T-helper 1 cell treated with Interleukin-12 subunit alpha and Interleukin-12 subunit beta and Interleukin-4 antibody, amounts not matched to agents 30 ng/mL and 1 ng/mL, for 36 hours (primary cell): ENCODE results near the gene INSM1. TPM values are rescaled to one million over a fixed set of nuclear protein-coding genes. Genes with fewer than 3 reads are reported as not detected.
"Not testable (repeated sequence)": the region's sequence is repeated elsewhere in the genome, so short reads cannot be mapped to it uniquely, and the experiment has no call there.

ENCODE experiments used
- intact Hi-C: fragments of 100-400 bp; cut with micrococcal nuclease; formaldehyde crosslinking; loops from one replicate; pipeline ENCODE4 v1.15.1; 2024
- total RNA-seq: library from RNA; stranded (reverse); gene quantifications from 2 replicates; pipeline ENCODE4 v1.2.3, GENCODE V29; 2022

The INSM1 gene, protein sequence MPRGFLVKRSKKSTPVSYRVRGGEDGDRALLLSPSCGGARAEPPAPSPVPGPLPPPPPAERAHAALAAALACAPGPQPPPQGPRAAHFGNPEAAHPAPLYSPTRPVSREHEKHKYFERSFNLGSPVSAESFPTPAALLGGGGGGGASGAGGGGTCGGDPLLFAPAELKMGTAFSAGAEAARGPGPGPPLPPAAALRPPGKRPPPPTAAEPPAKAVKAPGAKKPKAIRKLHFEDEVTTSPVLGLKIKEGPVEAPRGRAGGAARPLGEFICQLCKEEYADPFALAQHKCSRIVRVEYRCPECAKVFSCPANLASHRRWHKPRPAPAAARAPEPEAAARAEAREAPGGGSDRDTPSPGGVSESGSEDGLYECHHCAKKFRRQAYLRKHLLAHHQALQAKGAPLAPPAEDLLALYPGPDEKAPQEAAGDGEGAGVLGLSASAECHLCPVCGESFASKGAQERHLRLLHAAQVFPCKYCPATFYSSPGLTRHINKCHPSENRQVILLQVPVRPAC
- 0.29 and 0.47 TPM in 2 replicates for total RNA-seq

GRCh38 chr20:20367575-20368417, at the start of gene INSM1:
Gene INSM1 (plus strand): TSS chr20:20368104. CDS start chr20:20368268, 164 bp downstream.
- intact Hi-C loops, result loop anchor here (5.0 kb wide), 2 partner anchors 735 to 1025 kb away; no protein-coding TSS in a partner anchor

DNA sequence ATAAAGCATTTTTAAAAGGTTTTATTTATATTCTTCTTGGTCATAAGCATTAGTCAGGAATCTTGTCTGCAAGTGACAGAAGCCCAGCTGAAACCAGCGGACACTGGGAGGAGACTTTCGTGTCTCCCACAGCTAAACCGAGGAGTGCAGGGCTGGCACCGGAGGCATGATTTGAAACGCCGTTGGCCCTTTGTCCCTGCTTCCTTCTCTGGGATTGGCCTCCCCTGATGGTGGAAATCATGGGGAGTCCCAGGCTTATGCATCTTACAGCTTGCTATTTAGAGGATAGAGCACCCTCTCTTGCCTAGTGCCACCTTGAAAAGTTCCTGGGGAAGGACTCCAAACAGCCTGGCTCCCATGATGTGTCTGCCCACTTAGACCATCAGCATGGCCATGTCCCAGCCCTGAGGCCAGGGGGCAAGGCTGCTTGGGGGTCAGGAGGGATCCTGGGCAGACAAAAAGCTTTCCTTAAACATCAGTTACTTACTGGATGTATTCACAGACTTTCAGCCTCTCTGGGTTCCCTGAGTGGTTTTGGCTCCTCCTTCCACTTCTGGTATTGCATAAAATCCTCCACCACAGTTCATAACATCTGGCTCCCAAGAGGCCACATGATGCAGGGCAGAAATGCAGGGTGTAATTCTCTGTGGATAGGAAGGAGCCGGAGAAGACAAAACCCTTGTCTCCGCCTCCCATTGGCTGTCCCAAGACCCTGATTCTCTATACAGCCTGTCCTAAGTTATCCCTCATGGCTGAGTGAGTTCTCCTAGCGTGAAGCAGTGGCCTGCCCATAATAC, 49.3 kb upstream of the INSM1 start:
- intact Hi-C loops, result no loop called here

DNA sequence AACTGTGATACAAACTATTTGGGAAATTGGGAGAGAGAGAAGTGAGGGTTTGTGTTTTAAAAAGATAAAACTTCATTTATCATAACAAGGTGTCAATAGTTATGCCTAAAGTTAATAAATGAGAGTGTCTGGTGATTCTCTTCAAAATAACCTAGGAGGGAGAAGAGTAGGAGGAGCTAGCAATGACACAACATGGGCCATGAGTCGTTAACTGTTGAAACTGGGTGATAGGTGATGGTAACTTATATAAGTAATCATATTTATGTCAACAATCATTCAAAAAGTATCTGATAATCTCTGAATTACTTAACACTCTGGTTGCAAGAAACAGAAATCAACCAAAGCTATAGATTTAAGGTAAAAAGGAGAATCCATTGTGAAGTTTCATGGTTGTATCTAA, 46.8 kb upstream of the INSM1 start:
- intact Hi-C loops, result no loop called here

GRCh38 chr20:20321917-20322316, 46.0 kb upstream of the INSM1 start:
- intact Hi-C loops, result no loop called here

DNA sequence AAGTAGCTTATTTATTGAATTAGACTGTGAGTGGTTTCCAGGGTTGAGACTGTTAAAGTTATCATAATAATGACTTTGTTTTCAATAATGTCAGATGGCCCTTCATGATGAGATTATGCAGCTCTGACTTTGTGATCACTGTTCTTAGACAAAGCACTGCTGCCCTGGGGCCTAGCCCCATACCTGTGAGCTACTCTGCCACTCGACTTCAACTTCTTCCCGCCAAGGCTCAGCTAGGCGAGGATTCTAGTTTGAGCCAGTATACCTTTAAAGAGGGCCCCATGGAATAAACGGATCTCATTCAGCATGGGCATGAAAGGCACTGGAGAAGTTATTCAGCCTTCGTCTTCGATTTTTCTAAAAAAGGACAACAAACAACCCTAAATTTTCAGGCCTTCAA, 45.0 kb upstream of the INSM1 start:
- intact Hi-C loops, result no loop called here

DNA sequence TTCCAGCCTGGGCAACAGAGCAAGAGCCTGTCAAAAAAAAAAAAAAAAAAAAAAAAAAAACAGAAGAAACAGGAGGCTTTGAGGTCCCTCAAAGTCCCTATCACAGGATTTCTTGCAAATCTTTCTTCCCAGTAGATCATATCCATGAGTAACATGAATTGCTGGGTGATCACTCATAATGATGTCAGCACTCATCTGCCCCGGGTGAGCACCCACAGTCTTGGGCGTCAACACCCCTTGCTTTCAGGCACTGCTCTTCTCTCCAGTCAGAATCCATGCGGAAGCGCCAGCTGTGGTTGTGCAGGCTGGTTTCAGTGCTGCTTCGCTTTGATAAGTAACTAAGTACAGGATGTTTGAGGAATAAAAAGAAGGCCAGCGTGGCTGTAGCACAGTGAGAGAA, 40.2 kb upstream of the INSM1 start:
- intact Hi-C loops, result no loop called here

GRCh38 chr20:20329564-20329963, 38.3 kb upstream of the INSM1 start:
- intact Hi-C loops, result no loop called here

- intact Hi-C loops, result no loop called here
Observed at GRCh38 chr20:20331156-20331555, 36.7 kb upstream of the INSM1 start.

DNA sequence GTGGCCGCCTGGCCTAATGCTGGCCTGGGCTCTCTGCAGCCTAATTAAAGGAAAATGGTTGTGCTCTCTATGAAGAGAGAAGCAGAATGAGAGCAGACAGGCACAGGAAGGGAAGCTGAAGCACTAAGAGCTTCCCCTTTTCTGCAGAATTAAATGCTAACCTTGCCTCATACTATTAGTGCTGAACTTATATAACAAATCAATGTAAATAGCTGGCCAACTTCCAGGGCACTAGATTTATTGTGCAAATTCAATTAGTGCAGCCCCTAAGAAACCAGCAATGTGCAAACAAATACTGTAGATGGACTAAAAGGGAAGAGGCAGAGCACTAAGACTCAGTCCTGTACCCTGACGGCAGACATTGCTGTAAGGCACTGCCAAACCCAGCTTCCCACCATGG, 36.1 kb upstream of the INSM1 start:
- intact Hi-C loops, result no loop called here

DNA sequence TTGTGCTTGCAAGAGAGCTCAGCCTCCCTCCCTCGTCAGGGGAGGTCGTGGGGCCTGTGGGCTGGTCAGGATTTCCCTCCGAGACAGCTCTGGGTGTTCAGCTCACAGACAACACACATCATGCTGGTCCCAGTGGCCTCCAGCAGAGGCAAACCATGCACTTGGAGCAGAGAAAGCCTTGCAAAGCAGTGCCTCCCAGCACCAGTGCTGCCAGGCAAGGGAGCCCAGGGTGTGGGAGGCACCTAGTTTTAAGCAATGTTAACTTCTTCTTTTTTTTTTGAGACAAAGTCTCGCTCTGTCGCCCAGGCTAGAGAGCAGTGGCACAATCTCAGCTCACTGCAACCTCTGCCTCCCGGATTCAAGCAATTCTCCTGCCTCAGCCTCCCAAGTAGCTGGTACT, 34.0 kb upstream of the INSM1 start:
- intact Hi-C loops, result no loop called here

- intact Hi-C loops, result no loop called here
Observed at GRCh38 chr20:20334489-20334888, 33.4 kb upstream of the INSM1 start.

DNA sequence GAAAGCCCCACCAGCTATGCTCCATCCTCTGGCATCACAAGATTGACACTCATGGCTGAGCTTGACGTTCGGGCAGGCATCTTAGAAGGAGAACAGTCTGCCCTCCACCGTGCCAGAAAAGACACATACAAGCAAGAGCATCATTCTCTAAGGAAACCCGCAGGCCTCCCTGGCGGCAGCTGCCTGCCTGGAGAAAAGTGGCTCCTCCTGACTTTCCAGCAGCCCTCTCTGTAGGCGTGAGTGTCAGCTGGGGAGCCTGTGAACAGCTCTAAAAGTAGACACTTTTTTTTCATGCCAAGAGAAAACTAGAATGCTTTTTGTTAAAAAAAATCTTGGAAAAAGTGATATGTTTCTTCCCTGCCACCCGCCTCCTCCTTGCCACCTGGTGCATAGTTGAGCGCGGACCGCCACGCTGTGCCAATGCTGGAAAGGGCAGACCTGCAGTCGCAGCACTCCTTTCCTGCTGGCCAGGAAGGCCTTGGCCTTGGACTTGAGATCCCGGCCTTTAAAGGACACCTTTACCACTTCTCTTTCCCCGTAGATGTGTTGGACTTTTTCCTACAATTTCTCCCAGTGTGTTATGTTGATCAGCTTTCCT, 29.7 kb upstream of the INSM1 start:
- intact Hi-C loops, result no loop called here

DNA sequence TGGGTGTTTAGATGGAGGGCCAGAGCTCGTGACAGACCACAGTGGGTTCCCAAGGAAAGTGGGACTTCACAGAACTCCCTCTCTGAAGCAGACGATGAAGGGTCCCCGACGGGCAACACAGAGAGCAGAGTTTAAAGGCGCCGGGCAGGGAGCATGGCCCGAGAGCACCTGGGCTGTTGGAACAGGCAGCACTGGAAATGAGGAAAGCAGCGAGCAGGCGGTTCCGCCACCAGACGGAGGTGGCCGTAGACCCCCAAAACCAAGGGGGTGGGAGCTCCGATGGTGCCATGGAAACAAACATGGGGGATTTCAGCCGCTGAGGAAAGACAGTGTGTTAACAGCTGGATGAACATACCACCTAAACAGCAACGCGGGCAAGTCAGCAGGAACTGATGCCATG, 27.5 kb upstream of the INSM1 start:
- intact Hi-C loops, result no loop called here

- intact Hi-C loops, result no loop called here
Observed at GRCh38 chr20:20341371-20341770, 26.5 kb upstream of the INSM1 start.

DNA sequence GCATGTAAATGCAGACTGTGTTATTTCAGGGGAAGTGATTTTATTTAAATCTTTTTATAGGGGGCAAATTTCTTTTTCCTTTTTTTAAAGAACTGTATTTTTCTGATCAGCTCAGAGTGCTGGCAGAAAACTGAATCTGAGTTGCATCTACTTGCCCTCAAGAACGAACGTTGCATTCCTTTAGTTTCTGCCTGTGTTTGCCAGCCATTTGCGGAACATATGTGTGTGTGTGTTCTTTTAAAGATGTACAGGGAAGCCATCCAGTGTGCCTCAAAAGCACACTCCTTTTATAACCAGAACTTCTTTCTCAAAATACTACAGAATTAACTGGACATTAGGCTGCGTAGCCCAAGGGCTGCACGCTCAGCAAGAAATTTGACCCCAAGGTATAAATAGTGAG, 25.8 kb upstream of the INSM1 start:
- intact Hi-C loops, result no loop called here

GRCh38 chr20:20343932-20344331, 24.0 kb upstream of the INSM1 start:
- intact Hi-C loops, result no loop called here

DNA sequence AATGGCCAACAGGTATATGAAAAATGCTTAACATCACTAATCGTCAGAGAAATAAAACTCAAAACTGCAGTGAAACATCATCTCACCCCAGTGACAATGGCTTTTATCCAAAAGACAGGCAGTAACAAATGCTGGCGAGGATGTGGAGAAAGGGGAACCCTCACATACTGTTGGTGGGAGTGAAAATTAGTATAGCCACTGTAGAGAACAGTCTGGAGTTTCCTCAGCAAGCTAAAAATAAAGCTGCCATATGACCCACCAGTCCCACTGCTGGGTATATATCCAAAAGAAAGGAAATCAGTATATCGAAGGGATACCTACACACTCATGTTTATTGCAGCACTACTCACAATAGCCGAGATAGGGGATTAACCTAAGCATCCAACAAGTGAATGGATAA, 23.4 kb upstream of the INSM1 start:
- intact Hi-C loops, result no loop called here

- intact Hi-C loops, result no loop called here
Observed at GRCh38 chr20:20353576-20353975, 14.3 kb upstream of the INSM1 start.

GRCh38 chr20:20355503-20355902, 12.4 kb upstream of the INSM1 start:
- intact Hi-C loops, result not testable (repeated sequence)

DNA sequence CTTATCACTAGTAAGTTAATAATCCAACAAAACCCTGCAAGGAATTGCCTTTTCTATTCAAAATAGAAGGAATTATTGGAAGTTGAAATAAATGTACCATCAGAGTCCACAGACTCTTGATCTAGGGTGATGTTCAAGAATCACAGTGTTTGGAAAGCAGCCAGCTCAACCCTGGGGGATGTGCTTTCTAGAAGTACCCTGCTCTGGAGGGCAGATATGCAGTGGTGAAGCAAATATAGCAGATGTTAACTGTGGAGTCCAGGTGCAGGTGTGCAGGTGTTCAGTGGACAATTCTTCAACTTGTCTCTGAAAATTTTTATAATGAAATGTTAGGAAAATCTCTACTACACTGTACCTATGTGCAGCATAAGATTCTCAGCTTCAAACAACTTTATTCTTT, 9.1 kb upstream of the INSM1 start:
- intact Hi-C loops, result no loop called here

DNA sequence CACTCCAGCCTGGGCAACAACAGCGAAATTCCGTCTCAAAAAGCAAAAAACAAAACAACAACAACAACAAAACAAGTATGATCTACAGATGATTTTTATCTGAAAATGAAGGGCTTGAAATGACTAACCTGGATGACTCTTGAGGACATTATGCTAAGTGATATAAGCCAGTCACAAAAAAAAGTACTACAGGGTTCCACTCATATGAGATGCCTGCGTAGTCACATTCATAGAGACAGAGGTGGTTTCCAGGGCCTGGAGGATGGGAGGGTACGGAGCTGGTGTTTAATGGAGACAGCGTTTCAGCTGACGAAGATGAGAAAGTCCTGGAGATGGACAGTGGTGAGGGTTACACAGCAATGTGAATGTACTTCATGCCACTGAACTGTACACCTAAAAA, 8.3 kb upstream of the INSM1 start:
- intact Hi-C loops, result loop anchor here (1.0 to 5.0 kb wide), 5 partner anchors 209 to 1343 kb away; no protein-coding TSS in a partner anchor
